SH-SY5Y (cell line): Measurements from ENCODE around the gene ADAMTS14.

Source experiments
- GATA2 ChIP-seq: IDR thresholded peaks from 2 replicates; pipeline ENCODE4 v1.6.1; 2011; ENCODE audit warnings: mild to moderate bottlenecking, low read depth, low read length
- GATA3 ChIP-seq: IDR thresholded peaks from 2 replicates; pipeline ENCODE4 v1.6.1; 2011; ENCODE audit warnings: low read depth, mild to moderate bottlenecking, low read length, moderate library complexity

GRCh38 chr10:70711177-70711576 lies 38.9 kb downstream of the ADAMTS14 start:
- no peak for TF ChIP-seq GATA3
- no peak for TF ChIP-seq GATA2
